GM12891 (cell line): ENCODE measurements around the gene VWA2.

Source experiments
- POLR2A ChIP-seq: IDR thresholded peaks from 2 replicates; pipeline ENCODE4 v1.6.1; 2011; ENCODE audit warnings: low read depth, low read length, control low read depth
- TAF1 ChIP-seq: IDR thresholded peaks from 2 replicates; pipeline ENCODE4 v1.6.1; 2011; ENCODE audit warnings: low read depth, low read length, control low read depth

DNA sequence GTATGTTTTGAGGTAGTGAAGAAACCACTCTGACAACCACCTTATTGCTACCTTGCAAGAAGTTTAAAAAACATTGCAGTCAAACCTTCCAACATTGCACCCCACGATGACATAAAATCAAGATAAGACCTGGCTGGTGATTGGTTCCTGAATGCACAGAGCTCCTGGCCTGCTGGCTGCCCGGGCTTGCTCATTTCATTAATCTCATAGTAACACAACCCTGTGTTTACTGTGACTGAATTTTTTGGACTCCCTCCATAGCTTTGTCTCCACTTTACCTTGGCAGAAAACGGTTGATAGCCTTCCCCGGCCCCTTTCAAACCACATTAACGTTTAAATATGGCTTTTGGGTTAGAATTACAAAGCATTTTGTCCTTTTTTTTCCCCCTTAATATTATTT is 27.5 kb downstream of the VWA2 start:
- no peak for TF ChIP-seq POLR2A
- no peak for TF ChIP-seq TAF1
